ENCODE measurements around the gene EXOSC1.
A peak's percentile ranks its signal among the peaks of the same experiment; 100 is the strongest.
"Not testable (repeated sequence)": the region's sequence is repeated elsewhere in the genome, so short reads cannot be mapped to it uniquely, and the experiment has no call there.

Gene EXOSC1

DNA sequence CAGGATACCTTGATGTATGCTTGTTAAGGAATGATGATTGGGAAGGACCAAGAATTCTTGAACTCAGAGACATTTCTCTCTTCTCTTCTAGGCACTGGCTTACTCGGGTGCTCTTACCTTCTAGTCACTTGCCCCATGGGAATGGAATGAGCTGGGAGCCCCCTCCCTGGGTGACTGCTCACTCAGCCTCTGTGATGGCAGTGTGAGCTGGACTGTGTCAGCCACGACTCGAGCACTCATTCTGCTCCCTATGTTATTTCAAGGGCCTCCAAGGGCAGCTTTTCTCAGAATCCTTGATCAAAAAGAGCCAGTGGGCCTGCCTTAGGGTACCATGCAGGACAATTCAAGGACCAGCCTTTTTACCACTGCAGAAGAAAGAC is 10.9 kb upstream of the EXOSC1 start:
- DNase-seq, result no peak

DNA sequence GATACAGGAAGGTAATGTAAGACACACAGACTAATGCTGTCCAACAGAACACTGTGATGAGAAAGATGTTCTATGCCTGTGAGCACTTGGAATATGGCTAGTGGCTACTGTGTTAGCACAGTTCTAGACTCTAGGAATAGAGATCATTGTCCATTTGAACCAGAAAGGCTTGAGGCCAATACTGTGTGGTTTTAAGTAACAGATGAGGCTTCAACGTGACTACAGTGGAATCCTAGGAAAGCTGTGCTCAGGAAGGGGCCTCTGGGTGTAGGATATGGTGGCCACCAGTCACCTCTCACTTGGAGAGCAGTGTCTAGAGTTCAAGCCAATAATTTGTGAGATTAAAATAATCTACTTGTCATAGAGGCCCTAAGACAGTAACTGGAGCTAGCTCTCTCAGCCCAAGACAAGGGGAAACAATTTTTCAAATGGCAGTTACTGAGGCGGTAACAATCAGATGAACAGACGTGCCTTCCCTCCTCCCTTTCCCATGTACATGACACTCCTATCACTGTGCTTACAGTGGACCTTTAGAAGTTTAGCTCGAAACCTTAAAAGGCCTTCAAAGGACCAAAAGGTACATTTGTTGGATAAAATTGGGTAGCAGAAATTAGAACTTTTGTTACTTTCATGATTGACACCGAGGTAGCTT is 10.4 kb upstream of the EXOSC1 start:
- no peak for DNase-seq

DNA sequence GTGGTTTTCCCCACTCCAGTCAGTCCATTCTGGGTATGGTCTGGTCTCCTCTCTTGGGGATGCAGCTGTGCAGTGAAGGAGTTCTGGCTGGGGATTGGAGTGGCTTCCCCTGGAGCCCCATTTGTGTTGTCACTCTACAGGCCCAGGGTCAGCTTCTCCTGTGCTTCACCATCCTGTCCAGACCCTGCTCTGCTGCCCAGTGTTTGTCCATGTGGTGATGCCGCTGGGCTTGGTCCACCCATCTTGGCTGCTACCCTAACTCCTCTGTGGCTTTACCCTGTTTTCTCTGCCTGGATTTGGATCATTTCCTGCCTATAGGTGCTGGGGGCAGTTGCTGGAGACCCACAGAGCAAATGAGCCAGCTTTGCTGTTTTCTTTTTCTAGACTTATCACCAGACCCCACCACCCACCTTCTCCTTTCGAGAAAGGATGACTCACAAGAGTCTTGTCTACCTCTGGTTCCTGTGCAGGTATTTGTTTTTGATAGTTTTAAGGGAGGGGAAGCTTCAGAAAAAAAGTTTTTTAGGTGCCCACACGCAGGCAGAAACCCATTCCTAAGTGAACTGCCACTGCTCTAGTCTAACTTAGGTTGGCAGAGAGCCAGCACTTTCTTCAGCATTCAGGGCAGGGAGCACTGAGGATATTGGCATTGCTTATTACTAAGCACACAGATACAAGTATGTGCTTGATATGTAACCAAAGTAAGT is 8.7 kb upstream of the EXOSC1 start:
- DNase-seq, result no peak

DNA sequence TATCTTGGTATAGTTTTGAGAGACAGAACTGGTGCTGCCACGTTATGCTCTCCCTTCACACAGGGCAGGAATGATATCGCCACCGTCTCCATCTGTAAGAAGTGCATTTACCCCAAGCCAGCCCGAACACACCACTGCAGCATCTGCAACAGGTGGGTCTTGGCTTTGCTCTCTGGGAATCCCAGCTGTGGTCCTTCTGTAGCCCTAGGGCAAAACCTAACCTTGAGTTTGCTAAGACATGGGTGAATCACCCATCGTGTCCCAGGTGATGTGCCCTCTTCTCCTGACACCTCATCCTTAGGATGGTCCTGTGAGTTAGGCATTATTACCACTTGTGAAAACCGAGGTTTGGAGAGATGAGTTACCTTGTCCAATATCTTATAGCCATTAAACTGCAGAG is 6.5 kb upstream of the EXOSC1 start:
- no peak for DNase-seq

DNA sequence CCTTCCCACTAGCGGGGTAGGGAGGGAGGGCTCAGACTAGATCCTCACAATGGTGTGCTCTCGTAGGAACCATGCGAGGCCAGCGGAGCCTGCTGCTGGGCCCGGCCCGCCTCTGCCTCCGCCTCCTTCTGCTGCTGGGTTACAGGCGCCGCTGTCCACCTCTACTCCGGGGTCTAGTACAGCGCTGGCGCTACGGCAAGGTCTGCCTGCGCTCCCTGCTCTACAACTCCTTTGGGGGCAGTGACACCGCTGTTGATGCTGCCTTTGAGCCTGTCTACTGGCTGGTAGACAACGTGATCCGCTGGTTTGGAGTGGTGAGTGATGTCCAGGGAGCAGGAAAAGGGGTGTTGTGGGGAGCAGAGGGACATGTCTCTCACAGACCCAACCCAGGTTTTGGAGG is 5.8 kb upstream of the EXOSC1 start:
- DNase-seq, result no peak

DNA sequence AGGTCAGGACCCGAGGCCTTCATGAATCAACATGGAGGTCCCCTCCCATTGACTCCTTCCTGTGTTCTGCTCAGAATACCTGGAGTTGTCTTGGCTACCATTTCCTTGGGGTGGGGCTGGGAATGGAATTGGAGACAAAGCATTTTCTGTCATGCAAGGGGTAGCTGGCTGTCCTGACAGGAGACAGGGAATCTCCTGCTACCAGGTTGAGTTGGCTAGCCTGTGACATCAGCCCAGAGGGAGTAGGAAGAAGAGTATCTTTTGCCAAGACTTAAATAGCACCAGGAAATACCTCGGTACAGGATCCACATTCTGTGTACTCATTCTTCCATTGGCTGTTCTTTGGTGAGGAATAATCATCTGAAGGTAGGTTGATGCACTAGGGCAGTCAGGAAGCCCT is 5.0 kb upstream of the EXOSC1 start:
- no peak for DNase-seq

DNA sequence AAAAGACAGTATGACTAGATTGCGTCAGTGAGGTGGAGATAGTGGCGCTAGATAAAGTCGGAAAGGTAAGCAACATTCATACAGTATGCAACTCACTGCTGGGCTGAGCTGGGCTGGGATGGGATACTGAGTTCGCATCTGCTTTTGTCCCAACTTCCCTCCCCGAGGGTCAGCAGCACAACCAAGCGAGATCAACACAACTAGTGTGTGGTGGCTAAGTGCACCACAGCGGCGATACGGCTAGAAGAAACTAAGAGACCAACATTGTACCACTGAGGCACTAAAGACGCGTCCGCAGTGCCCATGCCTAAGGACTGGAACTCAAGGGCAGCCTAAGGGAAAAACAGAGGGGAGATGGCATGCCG is 467 bp downstream of the EXOSC1 start:
- DNase-seq, result no peak

DNA sequence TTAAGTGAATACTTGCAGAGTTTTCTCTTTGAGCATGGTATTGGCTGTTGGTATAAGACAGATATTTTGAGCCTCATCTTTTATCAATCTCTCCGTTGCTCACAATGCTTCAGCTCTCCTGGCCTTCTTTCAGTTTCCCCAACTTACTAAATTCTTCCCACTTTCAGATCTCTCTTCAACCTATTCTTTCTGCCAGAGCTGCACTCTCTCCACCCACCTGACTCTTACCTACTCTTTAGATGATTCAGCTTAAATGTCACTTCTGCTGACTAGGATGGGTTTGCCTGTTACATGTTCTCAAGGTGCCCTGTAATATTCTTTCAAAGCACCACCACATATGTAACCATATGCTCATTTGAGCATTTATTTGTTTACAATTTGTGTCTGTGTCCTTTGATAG is 1.6 kb downstream of the EXOSC1 start:
- no peak for DNase-seq

DNA sequence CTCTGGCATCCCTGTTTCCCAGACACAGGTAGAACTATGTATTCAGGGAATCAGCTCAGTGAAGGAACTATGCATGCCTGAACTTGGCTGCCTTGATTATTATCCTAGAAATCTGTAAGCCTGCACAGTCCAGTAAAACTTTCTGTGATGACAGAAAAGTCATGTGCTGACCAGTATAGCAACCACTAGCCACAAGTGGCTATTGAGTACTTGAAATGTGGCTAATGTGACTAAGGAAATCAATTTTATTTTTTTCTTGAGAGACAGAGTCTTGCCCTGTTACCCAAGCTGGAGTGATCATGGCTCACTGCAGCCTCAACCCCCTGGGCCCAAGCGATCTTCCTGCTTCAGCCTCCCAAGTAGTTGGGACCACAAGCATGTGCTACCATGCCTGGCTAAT is 3.5 kb downstream of the EXOSC1 start:
- DNase-seq, result no peak

DNA sequence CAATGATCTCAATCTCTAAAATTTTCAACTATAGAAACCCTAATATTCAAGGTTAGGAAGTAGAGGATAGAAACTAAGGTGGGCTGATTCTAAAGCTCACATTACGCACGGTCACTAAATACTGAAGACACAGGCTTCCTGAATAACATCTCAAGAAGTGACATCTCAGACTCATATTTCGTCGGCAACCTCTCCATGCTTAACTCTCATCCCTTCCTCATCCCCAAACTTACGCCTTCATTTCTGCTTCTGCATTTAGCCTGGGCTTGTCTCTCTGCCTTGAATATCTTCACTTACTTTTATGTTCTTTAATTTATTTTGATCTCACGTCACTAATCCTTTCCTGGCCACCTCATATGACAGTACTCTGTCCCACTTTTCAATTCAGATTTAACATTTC is 10.6 kb downstream of the EXOSC1 start:
- no peak for DNase-seq

DNA sequence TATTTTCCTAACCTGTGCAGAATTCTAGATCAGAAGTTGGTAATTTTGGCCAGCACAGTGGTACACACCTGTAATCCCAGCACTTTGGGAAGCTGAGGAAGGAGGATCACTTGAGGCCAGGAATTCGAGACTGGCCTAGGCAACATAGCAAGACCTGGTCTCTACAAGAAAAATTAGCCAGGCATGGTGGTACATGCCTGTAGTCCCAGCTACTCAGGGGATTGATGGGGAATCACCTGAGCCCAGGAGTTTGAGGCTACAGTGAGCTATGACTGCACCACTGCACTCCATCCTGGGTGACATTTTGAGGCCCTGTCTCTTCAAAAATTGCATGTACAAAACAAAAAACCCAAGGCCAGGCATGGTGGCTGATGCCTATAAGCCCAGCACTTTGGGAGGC is 11.2 kb downstream of the EXOSC1 start:
- no peak for DNase-seq

DNA sequence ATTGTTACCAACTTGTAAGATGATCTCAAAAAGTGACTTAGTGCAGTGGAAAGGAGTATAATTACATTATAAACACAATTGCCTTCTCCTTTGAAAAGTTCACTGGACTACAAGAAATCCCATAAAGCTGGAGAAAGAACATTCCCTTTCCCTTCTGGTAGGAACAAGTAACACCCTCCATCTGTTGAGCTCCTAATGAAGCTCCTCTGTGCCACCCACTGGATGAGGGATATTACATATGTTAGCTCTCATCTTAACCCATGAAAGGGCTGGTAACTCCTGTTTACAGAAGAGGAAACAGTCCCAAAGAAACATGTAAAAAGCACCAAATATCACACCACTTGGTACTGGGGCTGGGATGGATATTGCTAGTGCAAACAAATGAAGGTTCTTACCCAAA is 11.8 kb downstream of the EXOSC1 start:
- peak; percentile 10 for DNase-seq

DNA sequence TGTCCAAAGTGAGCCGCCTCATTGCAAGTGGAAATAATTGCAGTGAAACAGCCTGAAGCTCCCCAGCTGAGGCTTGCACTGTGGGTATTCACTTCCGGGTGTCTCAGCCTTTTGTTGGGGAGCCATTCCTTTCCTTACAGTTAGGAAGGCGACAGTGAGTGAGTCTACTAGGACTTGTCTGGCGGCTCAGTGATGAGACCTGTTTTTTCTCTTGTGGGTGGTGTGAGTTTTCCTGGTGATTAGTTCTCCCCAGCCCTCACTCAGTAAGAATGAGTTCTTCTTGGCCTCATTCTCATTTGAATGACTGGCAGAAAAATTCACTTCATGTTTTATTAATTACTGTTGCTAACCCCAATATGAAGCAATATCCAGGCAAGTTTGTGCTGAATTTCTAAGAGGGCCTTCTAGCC is 17.2 kb downstream of the EXOSC1 start:
- no peak for DNase-seq

DNA sequence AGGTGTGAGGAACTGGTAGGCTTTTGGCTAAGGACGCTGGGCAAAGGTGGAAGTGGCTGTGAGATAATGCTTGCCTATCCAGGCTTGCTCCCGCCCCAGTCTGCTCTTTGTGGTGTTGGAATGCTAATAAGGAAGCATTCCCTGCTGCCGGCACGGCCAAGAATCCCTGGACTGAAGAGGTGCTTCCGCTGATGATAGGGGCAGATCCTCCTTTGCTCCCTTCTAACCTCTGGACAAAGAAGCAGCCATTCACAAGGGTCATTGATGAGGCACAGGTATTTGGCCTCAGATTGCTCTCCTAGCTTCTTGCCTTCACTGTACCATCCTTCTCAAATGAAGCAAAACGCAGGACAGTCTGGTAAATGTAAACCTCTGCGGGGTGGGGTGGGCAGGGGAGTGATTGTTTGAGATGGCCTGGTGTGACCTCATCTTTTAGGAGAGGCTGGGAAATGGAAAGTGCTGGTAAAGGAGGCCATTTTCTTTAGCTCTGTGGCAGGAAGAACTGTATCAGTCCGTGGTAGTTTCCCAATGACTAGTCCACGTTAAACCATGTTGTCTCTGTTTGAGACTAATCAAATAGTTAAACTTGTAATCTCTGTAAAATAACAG is 18.1 kb downstream of the EXOSC1 start:
- DNase-seq, result no peak

DNA sequence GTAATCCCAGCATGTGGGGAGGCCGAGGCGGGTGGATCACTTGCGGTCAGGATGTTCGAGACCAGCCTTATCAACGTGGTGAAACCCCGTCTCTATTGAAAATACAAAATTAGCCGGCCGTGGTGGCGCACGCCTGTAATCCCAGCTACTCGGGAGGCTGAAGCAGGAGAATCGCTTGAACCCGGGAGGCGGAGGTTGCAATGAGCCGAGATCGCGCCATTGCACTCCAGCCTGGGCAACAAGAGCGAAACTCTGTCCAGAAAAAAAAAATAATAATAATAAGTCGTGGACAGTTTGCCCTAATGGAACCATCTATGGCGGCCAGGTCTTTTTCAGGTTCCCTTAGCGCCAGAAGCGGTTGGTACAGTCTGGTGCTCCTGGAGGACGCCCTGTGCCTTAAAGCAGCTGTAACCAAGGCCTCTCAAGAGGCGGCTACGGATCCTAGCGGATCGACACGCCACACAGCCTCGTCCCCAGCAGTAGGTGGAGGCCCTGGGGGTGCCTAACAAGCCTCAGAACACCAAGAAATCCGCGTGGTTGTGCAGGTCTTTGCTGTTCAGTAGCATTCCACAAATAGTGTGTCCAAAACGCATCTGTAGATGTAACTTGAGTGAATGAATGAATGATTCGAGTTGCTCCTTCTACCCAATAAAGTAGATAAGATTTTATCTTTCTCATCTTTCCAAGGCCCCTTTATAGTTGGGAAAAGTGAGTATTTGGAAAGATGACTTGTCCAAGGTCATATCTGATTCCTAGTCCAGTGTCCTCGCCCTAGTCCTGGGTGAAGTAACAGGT is 18.8 kb downstream of the EXOSC1 start:
- DNase-seq, result no peak

DNA sequence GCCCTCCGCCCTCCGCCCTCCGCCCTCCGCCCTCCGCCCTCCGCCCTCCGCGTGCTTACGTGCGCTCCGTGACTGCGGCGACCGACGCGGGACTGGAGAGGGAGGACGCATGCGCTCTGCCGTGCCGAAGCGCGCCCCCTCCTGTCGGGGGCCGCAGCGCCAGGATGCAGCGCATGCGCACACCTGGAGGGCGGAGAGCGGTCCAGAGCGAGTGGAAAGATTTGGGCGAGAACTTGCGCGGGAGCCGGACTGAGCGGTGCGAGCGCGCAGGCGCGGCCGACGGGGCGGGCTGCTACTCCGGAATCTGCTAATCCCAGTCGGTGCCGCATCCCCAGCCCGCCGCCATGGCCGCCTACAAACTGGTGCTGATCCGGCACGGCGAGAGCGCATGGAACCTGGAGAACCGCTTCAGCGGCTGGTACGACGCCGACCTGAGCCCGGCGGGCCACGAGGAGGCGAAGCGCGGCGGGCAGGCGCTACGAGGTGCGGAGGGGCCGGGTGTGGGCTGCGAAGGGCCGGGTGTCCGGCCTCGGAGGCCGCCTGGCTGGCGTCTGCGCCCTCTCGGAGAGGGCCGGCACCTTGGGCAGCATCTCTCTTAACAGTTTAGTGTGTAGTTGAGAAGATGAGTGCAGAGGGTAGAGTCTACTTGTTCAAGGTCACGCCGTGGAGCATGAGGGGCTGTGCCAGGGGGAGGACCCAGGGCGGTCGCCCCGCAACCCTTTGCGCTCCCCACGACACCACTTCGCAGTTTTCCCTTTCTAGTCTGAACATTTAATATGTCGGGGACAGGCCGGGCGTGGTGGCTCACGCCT is 19.6 kb downstream of the EXOSC1 start, which contains the start of gene PGAM1:
Gene PGAM1 (plus strand): TSS at position 228 of the 812 bp plus-strand sequence. CDS start 117 bp downstream, at position 345.
- DNase-seq, result peak; percentile 89

DNA sequence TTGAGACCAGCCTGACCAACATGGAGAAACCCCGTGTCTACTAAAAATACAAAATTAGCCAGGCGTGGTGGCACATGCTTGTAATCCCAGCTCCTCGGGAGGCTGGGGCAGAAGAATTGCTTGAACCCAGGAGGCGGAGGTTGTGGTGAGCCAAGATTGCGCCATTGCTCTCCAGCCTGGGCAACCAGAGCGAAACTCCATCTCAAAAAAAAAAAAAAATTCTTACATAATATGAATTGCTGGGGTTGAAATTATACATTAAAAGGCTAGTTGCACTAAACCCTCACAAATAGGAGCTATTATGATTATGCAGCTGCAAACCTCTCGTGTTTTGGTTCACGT is 22.1 kb downstream of the EXOSC1 start:
- not testable (repeated sequence) for DNase-seq

DNA sequence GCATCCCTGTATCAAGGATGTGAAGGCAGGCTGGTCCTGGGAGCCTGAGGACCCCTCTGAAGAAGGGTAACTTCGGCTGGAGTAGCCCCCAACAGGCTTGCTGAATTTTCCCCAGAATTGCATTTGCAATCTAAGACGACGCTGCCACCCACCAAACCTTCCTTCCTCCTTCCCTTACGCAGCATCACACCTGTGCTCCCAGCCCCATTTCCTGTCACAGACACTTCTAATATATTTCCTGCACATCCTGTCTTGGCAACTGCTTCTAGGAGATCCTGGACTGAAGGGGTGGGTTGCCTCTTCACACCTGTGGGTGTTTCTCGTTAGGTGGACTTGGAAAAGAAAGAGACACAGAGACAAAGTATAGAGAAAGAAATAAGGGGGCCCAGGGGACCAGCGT is 29.2 kb downstream of the EXOSC1 start:
- no peak for DNase-seq

DNA sequence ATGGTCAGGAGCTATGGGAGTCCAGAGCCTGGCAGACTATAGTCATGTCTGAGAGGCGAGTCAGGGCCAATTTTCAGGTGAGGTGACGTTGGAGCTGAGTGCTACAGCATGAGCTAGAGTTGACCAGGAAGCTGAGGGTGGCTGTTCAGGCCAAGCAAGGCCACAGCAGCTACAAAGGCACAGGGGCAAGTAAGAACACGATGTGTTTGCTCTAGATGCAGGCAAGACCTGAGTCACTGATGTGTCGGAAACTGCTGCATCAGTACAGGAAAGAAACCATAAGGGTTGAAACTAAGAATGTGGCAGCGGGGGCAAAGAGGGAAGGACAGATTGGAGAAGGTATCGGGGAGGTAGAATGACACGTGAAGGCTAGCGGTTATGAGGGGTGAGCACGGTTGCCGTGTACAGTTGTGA is 32.9 kb downstream of the EXOSC1 start:
- DNase-seq, result no peak

DNA sequence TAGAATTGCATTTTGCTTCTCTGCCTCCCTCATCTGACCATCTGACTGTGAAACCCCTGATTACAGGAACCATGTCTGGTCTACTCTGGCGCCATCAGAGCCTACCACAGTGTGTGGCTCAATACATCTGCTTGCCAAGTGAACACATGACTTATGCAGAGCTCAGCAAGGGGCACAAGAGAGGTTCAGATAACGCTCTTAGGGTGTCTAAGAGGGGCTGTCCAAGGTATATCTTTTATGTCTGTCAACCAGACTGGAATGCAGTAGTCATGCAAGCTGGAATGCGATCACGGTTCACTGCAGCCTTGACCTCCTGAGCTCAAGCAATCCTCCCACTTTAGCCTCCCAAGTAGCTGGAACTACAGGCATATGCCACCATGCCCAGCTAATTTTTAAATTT is 34.4 kb downstream of the EXOSC1 start:
- no peak for DNase-seq

DNA sequence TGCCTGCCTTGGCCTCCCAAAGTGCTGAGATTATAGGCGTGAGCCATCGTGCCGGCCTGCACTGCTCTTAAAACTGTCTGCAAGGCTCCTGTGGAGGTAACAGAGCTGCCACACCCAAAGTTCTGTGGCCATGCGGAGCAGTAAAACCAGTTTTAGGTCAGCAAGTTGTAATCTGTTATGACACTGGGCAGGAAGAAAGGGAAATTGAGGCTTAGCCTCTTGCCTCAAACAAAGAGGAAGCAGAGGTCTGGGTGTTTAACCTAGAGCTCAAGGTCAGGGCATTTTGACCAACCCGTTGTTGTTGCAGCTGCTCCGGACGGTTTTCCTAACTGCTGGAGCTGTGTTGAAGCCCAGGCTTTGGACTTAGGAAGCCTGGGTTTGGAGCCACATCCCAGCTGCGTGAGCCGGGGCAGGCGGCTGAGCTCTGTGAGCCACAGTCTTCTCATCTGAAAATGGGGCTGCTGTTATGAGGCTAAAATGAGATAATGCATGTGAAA is 37.3 kb downstream of the EXOSC1 start:
- DNase-seq, result no peak

DNA sequence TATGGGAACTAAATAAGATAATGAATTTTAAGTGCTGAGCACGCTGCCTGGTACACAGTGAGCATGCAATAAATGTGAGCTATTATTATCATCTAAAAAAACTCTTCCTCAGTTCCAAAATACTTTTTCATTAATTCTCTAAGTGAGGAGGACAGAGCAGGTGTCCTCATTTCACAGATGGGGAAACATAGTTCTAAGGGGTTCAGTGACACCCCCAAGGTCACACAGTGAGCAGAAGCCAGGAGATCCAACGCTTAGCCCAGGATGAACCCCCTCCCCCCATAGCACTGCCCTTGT is 37.9 kb downstream of the EXOSC1 start:
- DNase-seq, result no peak
